HCT116 (cell line): ENCODE results near the gene UTS2B. TPM values are rescaled to one million over a fixed set of nuclear protein-coding genes. Genes with fewer than 3 reads are reported as not detected.

Experiments
- ATAC-seq: fragments of 200-7000 bp; cut with Tn5 transposase; 2 replicates; pipeline ENCODE4 v1.9.1; 2020; ENCODE audit warnings: mild to moderate bottlenecking, moderate library complexity
- BruUV-seq: library from RNA; stranded (reverse); fragments of 400-500 nt; replicated peaks from 2 replicates; lab custom pipeline; 2021; lab: Mats Ljungman, UMichigan
- CTCF ChIA-PET: fragments of 300-600 bp; sonication (Branson Sonifier 250); formaldehyde crosslinking; loops from one replicate; lab custom pipeline; 2021; ENCODE audit warnings: antibody characterized with exemption; lab: Charles Lee
- POLR2A ChIA-PET: fragments of 300-600, 350-600 bp; sonication (Branson Sonifier 250); formaldehyde crosslinking; loops from one replicate; lab custom pipeline; 2021; ENCODE audit warnings: antibody characterized with exemption; lab: Charles Lee
- RAD21 ChIA-PET, 2 experiments: fragments of 300-600 bp; sonication (Branson Sonifier 250); formaldehyde crosslinking; loops; one replicate each; lab custom pipeline; 2023; ENCODE audit warnings: low total read pairs in 2 of 2; ENCODE audit not compliant: uncharacterized antibody in 2 of 2, unreplicated experiment in 2 of 2, low non-redundant PET in 1 of 2; lab: Charles Lee
- DNase-seq: peaks from one replicate; pipeline ENCODE4 v3.0.0-alpha.2; 2010; ENCODE audit warnings: low read depth, low spot score
- H2AFZ ChIP-seq: fragments of 200-600 bp; shearing (Covaris generic), sonication (generic); 2 replicates; pipeline ENCODE4 v1.6.1; 2017; ENCODE audit warnings: low read depth, mixed run types, mixed read lengths, antibody characterized with exemption, low read length; ENCODE audit not compliant: poor library complexity, severe bottlenecking
- H3K27ac ChIP-seq: 2 replicates; pipeline ENCODE4 v1.5.1; 2012; ENCODE audit warnings: low read depth, low read length
- H3K27me3 ChIP-seq: fragments of 200-600 bp; sonication (generic); 2 replicates; pipeline ENCODE4 v1.6.1; 2016; ENCODE audit warnings: mixed run types, low read length, mixed read lengths; ENCODE audit not compliant: insufficient read depth
- H3K36me3 ChIP-seq, 2 experiments: fragments of 200-500 bp in 1 of 2; fragments of 200-600 bp in 1 of 2; sonication (Bioruptor generic) in 1 of 2; sonication (generic) in 1 of 2; 2 replicates each; pipeline versions ENCODE4 v1.5.1 to v1.6.1; 2014 to 2016; ENCODE audit warnings: low read length in 2 of 2, inconsistent platforms in 1 of 2, mixed read lengths in 1 of 2, mixed run types in 1 of 2; ENCODE audit not compliant: insufficient read depth in 2 of 2, control insufficient read depth in 1 of 2
- H3K4me1 ChIP-seq, 2 experiments: fragments of 200-600 bp in 1 of 2; sonication (generic) in 1 of 2; 2 replicates each; pipeline versions ENCODE4 v1.5.1 to v1.6.1; 2012 to 2017; ENCODE audit warnings: low read length in 2 of 2, inconsistent platforms in 1 of 2, mild to moderate bottlenecking in 1 of 2, mixed read lengths in 1 of 2, mixed run types in 1 of 2, moderate library complexity in 1 of 2; ENCODE audit not compliant: insufficient read depth in 2 of 2, control insufficient read depth in 1 of 2
- H3K4me2 ChIP-seq: fragments of 200-600 bp; sonication (generic); 2 replicates; pipeline ENCODE4 v1.6.1; 2017; ENCODE audit warnings: mixed run types, low read length, mixed read lengths
- H3K4me3 ChIP-seq, 2 experiments: fragments of 200-600 bp in 1 of 2; sonication (generic) in 1 of 2; replicated peaks in 1 of 2; 2 replicates each; pipeline ENCODE4 v1.5.1; 2011 to 2016; ENCODE audit warnings: low read length in 2 of 2, control low read depth in 1 of 2, low read depth in 1 of 2, mild to moderate bottlenecking in 1 of 2, mixed read lengths in 1 of 2, mixed run types in 1 of 2
- H3K79me2 ChIP-seq: fragments of 200-600 bp; sonication (generic); 2 replicates; pipeline ENCODE4 v1.6.1; 2017; ENCODE audit warnings: mild to moderate bottlenecking, mixed run types, low read length, moderate library complexity, mixed read lengths; ENCODE audit not compliant: insufficient read depth
- H3K9ac ChIP-seq: fragments of 200-600 bp; sonication (generic); 2 replicates; pipeline ENCODE4 v1.6.1; 2016; ENCODE audit warnings: low read length, mixed read lengths
- H3K9me2 ChIP-seq: fragments of 200-600 bp; sonication (generic), shearing (Covaris generic); 2 replicates; pipeline ENCODE4 v1.6.1; 2017; ENCODE audit warnings: mixed run types, mild to moderate bottlenecking, moderate library complexity; ENCODE audit not compliant: insufficient read depth
- H3K9me3 ChIP-seq, 2 experiments: fragments of 200-500 bp in 1 of 2; fragments of 200-600 bp in 1 of 2; sonication (Bioruptor generic) in 1 of 2; sonication (generic) in 1 of 2; 2 replicates each; pipeline ENCODE4 v1.6.1; 2014 to 2017; ENCODE audit warnings: low read length in 2 of 2, mixed read lengths in 2 of 2, inconsistent platforms in 1 of 2, low read depth in 1 of 2, mild to moderate bottlenecking in 1 of 2, mixed run types in 1 of 2, moderate library complexity in 1 of 2; ENCODE audit not compliant: control insufficient read depth in 1 of 2, insufficient read depth in 1 of 2
- H4K20me1 ChIP-seq: fragments of 200-600 bp; sonication (generic), shearing (Covaris generic); 2 replicates; pipeline ENCODE4 v1.6.1; 2017; ENCODE audit warnings: mixed run types, mild to moderate bottlenecking, moderate library complexity; ENCODE audit not compliant: insufficient read depth
- CBX3 ChIP-seq: IDR thresholded peaks from 2 replicates; pipeline ENCODE4 v1.6.1; 2012; ENCODE audit warnings: low read depth
- CEBPB ChIP-seq: IDR thresholded peaks from 2 replicates; pipeline ENCODE4 v1.6.1; 2012; ENCODE audit warnings: low read depth
- EGR1 ChIP-seq: IDR thresholded peaks from 2 replicates; pipeline ENCODE4 v1.6.1; 2012; ENCODE audit warnings: low read depth
- ELF1 ChIP-seq: IDR thresholded peaks from 2 replicates; pipeline ENCODE4 v1.6.1; 2012; ENCODE audit warnings: low read depth, borderline replicate concordance
- EZH2 ChIP-seq: fragments of 200-600 bp; sonication (generic); IDR thresholded peaks from 2 replicates; pipeline ENCODE4 v1.6.1; 2017; ENCODE audit warnings: antibody characterized with exemption, mixed run types
- FOSL1 ChIP-seq: IDR thresholded peaks from 2 replicates; pipeline ENCODE4 v1.6.1; 2012; ENCODE audit warnings: low read depth
- JUND ChIP-seq: IDR thresholded peaks from 2 replicates; pipeline ENCODE4 v1.6.1; 2012
- POLR2AphosphoS5 ChIP-seq: IDR thresholded peaks from 2 replicates; pipeline ENCODE4 v1.6.1; 2011; ENCODE audit warnings: mild to moderate bottlenecking, low read depth, low read length, moderate library complexity
- SIN3A ChIP-seq: IDR thresholded peaks from 2 replicates; pipeline ENCODE4 v1.6.1; 2012; ENCODE audit warnings: low read depth
- SP1 ChIP-seq: IDR thresholded peaks from 2 replicates; pipeline ENCODE4 v1.6.1; 2012; ENCODE audit warnings: low read depth
- SRF ChIP-seq: IDR thresholded peaks from 2 replicates; pipeline ENCODE4 v1.6.1; 2012; ENCODE audit warnings: low read depth
- YY1 ChIP-seq: IDR thresholded peaks from 2 replicates; pipeline ENCODE4 v1.6.1; 2011; ENCODE audit warnings: low read length, low read depth, moderate library complexity, mild to moderate bottlenecking; ENCODE audit not compliant: insufficient replicate concordance; ENCODE audit errors: extremely low read depth
- ZFX ChIP-seq: fragments of 450-650 bp; IDR thresholded peaks from 2 replicates; pipeline ENCODE4 v1.6.1; 2017
- ZNF274 ChIP-seq: fragments of 200-500 bp; sonication (Bioruptor generic); IDR thresholded peaks from 2 replicates; pipeline ENCODE4 v1.6.1; 2014; ENCODE audit warnings: mild to moderate bottlenecking, low read depth, low read length, inconsistent platforms
- intact Hi-C: fragments of 100-400 bp; cut with micrococcal nuclease; formaldehyde crosslinking; loops from 2 replicates; pipeline ENCODE4 v1.10.0; 2022
- total RNA-seq: library from RNA; stranded (reverse); gene quantifications from one replicate; pipeline ENCODE4 v1.2.1, GENCODE V29; 2021; ENCODE audit not compliant: unreplicated experiment
- TF ChIP-seq, protein P1 (sequence below): IDR thresholded peaks from 2 replicates; pipeline ENCODE4 v1.6.1; 2012
- TF ChIP-seq, protein P2 (sequence below): IDR thresholded peaks from 2 replicates; pipeline ENCODE4 v1.6.1; 2012
- TF ChIP-seq, protein P3 (sequence below): IDR thresholded peaks from 2 replicates; pipeline ENCODE4 v1.6.1; 2011; ENCODE audit warnings: mild to moderate bottlenecking, low read length, moderate library complexity; ENCODE audit not compliant: insufficient replicate concordance; ENCODE audit errors: extremely low read depth
- TF ChIP-seq, protein P4 (sequence below), 3 experiments: fragments of 200-600 bp in 1 of 3; sonication (generic) in 1 of 3; IDR thresholded peaks in 2 of 3; conservative IDR thresholded peaks in 1 of 3; 2 replicates each; pipeline ENCODE4 v1.5.1; 2012 to 2017; ENCODE audit warnings: low read depth in 2 of 3, low read length in 2 of 3, antibody characterized with exemption in 1 of 3, borderline replicate concordance in 1 of 3, control low read depth in 1 of 3, mild to moderate bottlenecking in 1 of 3, mixed read lengths in 1 of 3, mixed run types in 1 of 3, moderate library complexity in 1 of 3; ENCODE audit not compliant: insufficient read depth in 1 of 3

Gene UTS2B
- total RNA-seq, 1 experiment from 2014 or later: 0.59 TPM

DNA sequence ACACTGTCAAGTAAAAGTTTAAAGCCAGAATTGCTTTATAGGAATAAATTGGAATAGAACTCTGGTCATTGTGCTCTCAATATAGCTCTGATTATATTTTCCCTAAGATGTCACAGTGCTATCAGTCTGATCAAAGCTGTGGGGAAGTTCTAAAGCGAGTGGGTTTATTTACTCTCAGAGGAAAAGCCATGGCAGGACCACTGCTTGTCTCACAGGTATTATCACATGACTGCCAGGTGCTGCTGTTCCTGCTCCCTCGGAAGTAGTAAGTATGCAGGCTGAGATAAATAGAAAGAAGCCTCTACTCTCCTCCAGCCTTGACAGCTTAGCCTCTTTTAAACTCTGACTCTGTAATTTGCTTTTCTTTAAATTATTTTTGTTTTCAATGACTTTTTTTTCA, 49.1 kb upstream of the UTS2B start:
- no peak for TF ChIP-seq FOSL1
- TF ChIP-seq EGR1: no peak
- no peak for TF ChIP-seq CBX3
- no peak for TF ChIP-seq POLR2AphosphoS5
- TF ChIP-seq ELF1: no peak
- TF ChIP-seq YY1: no peak
- TF ChIP-seq ZNF274: no peak
- TF ChIP-seq, protein P1, sequence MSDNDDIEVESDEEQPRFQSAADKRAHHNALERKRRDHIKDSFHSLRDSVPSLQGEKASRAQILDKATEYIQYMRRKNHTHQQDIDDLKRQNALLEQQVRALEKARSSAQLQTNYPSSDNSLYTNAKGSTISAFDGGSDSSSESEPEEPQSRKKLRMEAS: no peak
- no peak for TF ChIP-seq CEBPB
- TF ChIP-seq SIN3A: no peak
- TF ChIP-seq, protein P2, sequence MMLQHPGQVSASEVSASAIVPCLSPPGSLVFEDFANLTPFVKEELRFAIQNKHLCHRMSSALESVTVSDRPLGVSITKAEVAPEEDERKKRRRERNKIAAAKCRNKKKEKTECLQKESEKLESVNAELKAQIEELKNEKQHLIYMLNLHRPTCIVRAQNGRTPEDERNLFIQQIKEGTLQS: no peak
- TF ChIP-seq EZH2: no peak
- TF ChIP-seq JUND: no peak
- no peak for TF ChIP-seq SP1
- TF ChIP-seq, protein P3, sequence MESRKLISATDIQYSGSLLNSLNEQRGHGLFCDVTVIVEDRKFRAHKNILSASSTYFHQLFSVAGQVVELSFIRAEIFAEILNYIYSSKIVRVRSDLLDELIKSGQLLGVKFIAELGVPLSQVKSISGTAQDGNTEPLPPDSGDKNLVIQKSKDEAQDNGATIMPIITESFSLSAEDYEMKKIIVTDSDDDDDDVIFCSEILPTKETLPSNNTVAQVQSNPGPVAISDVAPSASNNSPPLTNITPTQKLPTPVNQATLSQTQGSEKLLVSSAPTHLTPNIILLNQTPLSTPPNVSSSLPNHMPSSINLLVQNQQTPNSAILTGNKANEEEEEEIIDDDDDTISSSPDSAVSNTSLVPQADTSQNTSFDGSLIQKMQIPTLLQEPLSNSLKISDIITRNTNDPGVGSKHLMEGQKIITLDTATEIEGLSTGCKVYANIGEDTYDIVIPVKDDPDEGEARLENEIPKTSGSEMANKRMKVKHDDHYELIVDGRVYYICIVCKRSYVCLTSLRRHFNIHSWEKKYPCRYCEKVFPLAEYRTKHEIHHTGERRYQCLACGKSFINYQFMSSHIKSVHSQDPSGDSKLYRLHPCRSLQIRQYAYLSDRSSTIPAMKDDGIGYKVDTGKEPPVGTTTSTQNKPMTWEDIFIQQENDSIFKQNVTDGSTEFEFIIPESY: no peak
- TF ChIP-seq ZFX: no peak
- no peak for TF ChIP-seq SRF
- TF ChIP-seq, protein P4, sequence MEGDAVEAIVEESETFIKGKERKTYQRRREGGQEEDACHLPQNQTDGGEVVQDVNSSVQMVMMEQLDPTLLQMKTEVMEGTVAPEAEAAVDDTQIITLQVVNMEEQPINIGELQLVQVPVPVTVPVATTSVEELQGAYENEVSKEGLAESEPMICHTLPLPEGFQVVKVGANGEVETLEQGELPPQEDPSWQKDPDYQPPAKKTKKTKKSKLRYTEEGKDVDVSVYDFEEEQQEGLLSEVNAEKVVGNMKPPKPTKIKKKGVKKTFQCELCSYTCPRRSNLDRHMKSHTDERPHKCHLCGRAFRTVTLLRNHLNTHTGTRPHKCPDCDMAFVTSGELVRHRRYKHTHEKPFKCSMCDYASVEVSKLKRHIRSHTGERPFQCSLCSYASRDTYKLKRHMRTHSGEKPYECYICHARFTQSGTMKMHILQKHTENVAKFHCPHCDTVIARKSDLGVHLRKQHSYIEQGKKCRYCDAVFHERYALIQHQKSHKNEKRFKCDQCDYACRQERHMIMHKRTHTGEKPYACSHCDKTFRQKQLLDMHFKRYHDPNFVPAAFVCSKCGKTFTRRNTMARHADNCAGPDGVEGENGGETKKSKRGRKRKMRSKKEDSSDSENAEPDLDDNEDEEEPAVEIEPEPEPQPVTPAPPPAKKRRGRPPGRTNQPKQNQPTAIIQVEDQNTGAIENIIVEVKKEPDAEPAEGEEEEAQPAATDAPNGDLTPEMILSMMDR (IDR thresholded peaks at IDR 0.05 in 2 of 3, conservative IDR thresholded peaks at IDR 0.05 in 1 of 3; ENCODE audit: borderline replicate concordance in 1 of 3, insufficient read depth in 1 of 3, low read depth in 2 of 3, low read length in 2 of 3): no peak
- CTCF ChIA-PET: no interaction called here
- Histone ChIP-seq H3K9me2 (no peaks in the 10 kb centered on the region), H3K9me3 (no peaks in the 10 kb centered on the region), H3K27me3 (no peaks in the 10 kb centered on the region), H2AFZ (no peak overlapping the region), H3K4me1 (peaks cover 0 to 10% of the 10 kb centered on the region in 2 experiments; a peak in 2 of 4 replicates), H3K4me2 (no peak overlapping the region), H3K27ac (no peak overlapping the region), H3K79me2 (peaks cover under 1% of the 10 kb centered on the region; the same call in 1 of the 2 replicates), H4K20me1 (no peaks in the 10 kb centered on the region), H3K4me3 (no peak overlapping the region), H3K36me3 (peaks cover 14 to 17% of the 10 kb centered on the region in 2 experiments; a peak in 3 of 4 replicates), H3K9ac (no peak overlapping the region)
- DNase-seq (no peak), ATAC-seq (no peak)
- BruUV-seq: no TSS peak
- RAD21 ChIA-PET: no interaction called here
- POLR2A ChIA-PET: no interaction called here
- intact Hi-C loops: no loop called here
